NCI-H774 (cell line): ENCODE results near the gene B3GAT1.
"Not testable (repeated sequence)": the region's sequence is repeated elsewhere in the genome, so short reads cannot be mapped to it uniquely, and the experiment has no call there.

Experiments used
- DNase-seq: peaks from one replicate; lab custom pipeline; 2025; lab: John Stamatoyannopoulos, UW

Gene B3GAT1

GRCh38 chr11:134355136-134355535 lies 56.9 kb downstream of the B3GAT1 start:
- no peak for DNase-seq

- no peak for DNase-seq
Observed at GRCh38 chr11:134352111-134352510, 59.9 kb downstream of the B3GAT1 start.

GRCh38 chr11:134350381-134350780 lies 61.7 kb downstream of the B3GAT1 start:
- no peak for DNase-seq

GRCh38 chr11:134349802-134350355 lies 62.2 kb downstream of the B3GAT1 start:
- no peak for DNase-seq

GRCh38 chr11:134349109-134349801 lies 62.8 kb downstream of the B3GAT1 start:
- no peak for DNase-seq

- DNase-seq, result no peak
Observed at GRCh38 chr11:134347441-134347840, 64.6 kb downstream of the B3GAT1 start.

- no peak for DNase-seq
Observed at GRCh38 chr11:134346976-134347350, 65.1 kb downstream of the B3GAT1 start.

GRCh38 chr11:134346101-134346975 lies 65.7 kb downstream of the B3GAT1 start:
- DNase-seq, result no peak

- no peak for DNase-seq
Observed at GRCh38 chr11:134345237-134345550, 66.8 kb downstream of the B3GAT1 start.

- not testable (repeated sequence) for DNase-seq
Observed at GRCh38 chr11:134344497-134345236, 67.4 kb downstream of the B3GAT1 start.

GRCh38 chr11:134343646-134344045 lies 68.4 kb downstream of the B3GAT1 start:
- DNase-seq, result no peak

GRCh38 chr11:134342572-134343340 lies 69.3 kb downstream of the B3GAT1 start:
- no peak for DNase-seq

GRCh38 chr11:134341805-134342571 lies 70.1 kb downstream of the B3GAT1 start:
- no peak for DNase-seq

- DNase-seq, result peak; percentile 39
Observed at GRCh38 chr11:134340354-134340964, 71.6 kb downstream of the B3GAT1 start.

GRCh38 chr11:134339756-134340155 lies 72.3 kb downstream of the B3GAT1 start:
- no peak for DNase-seq

GRCh38 chr11:134338654-134339053 lies 73.4 kb downstream of the B3GAT1 start:
- DNase-seq, result no peak

GRCh38 chr11:134338068-134338467 lies 74.0 kb downstream of the B3GAT1 start:
- no peak for DNase-seq

GRCh38 chr11:134337051-134337450 lies 75.0 kb downstream of the B3GAT1 start:
- no peak for DNase-seq

GRCh38 chr11:134334796-134335571 lies 77.1 kb downstream of the B3GAT1 start:
- DNase-seq, result no peak

GRCh38 chr11:134333946-134334345 lies 78.1 kb downstream of the B3GAT1 start:
- DNase-seq, result no peak
